ENCODE data around the gene MNT. TPM values are rescaled to one million over a fixed set of nuclear protein-coding genes. Genes with fewer than 3 reads are reported as not detected.
"Not testable (repeated sequence)": the region's sequence is repeated elsewhere in the genome, so short reads cannot be mapped to it uniquely, and the experiment has no call there.

The MNT gene
- 3.5 and 9.0 TPM in 2 replicates for total RNA-seq

GRCh38 chr17:2400877-2401425, at the start of gene MNT:
Gene MNT (minus strand): TSS chr17:2401060. CDS start chr17:2400712, 348 bp downstream.
- no peak for DNase-seq (ENCODE audit: low read depth)
- peak within 1 kb of the TSS; percentile 86 for H3K4me3 ChIP-seq (ENCODE audit: low read depth, low read length)
- no peak for TF ChIP-seq CTCF (conservative IDR thresholded peaks at IDR 0.05; ENCODE audit: low read depth, low read length)

- no peak for DNase-seq (ENCODE audit: low read depth)
- no peak overlapping the region for H3K4me3 ChIP-seq (ENCODE audit: low read depth, low read length)
- no peak for TF ChIP-seq CTCF (conservative IDR thresholded peaks at IDR 0.05; ENCODE audit: low read depth, low read length)
These were observed 49.3 kb upstream of the MNT start for GRCh38 chr17:2450016-2450650.

GRCh38 chr17:2449486-2449885, 48.6 kb upstream of the MNT start:
- no peak for DNase-seq (ENCODE audit: low read depth)
- no peak for TF ChIP-seq CTCF (conservative IDR thresholded peaks at IDR 0.05; ENCODE audit: low read depth, low read length)
- no peak overlapping the region for H3K4me3 ChIP-seq (ENCODE audit: low read depth, low read length)

GRCh38 chr17:2447479-2447878, 46.6 kb upstream of the MNT start:
- H3K4me3 ChIP-seq (ENCODE audit: low read depth, low read length); DNase-seq (ENCODE audit: low read depth): not testable (repeated sequence)

GRCh38 chr17:2445638-2446037, 44.8 kb upstream of the MNT start:
- no peak for TF ChIP-seq CTCF (conservative IDR thresholded peaks at IDR 0.05; ENCODE audit: low read depth, low read length)
- no peak overlapping the region for H3K4me3 ChIP-seq (ENCODE audit: low read depth, low read length)
- no peak for DNase-seq (ENCODE audit: low read depth)

GRCh38 chr17:2444382-2444781, 43.5 kb upstream of the MNT start:
- H3K4me3 ChIP-seq (ENCODE audit: low read depth, low read length), result no peak overlapping the region
- DNase-seq (ENCODE audit: low read depth), result no peak
- no peak for TF ChIP-seq CTCF (conservative IDR thresholded peaks at IDR 0.05; ENCODE audit: low read depth, low read length)

- H3K4me3 ChIP-seq (ENCODE audit: low read depth, low read length), result no peak overlapping the region
- TF ChIP-seq CTCF (conservative IDR thresholded peaks at IDR 0.05; ENCODE audit: low read depth, low read length), result no peak
- no peak for DNase-seq (ENCODE audit: low read depth)
These were observed 41.3 kb upstream of the MNT start for GRCh38 chr17:2442166-2442565.

All from epithelial cell of proximal tubule (primary cell).